ENCODE data around the gene ZC3H12D. TPM values are rescaled to one million over a fixed set of nuclear protein-coding genes. Genes with fewer than 3 reads are reported as not detected.

The ZC3H12D gene
- total and polyA plus RNA-seq, 9 of the 15 experiments (the other 6 are each of a cell fraction or from before 2014, with no cell fraction given) = 0.04 to 0.27 (median 0.05) TPM; not detected in 3

DNA sequence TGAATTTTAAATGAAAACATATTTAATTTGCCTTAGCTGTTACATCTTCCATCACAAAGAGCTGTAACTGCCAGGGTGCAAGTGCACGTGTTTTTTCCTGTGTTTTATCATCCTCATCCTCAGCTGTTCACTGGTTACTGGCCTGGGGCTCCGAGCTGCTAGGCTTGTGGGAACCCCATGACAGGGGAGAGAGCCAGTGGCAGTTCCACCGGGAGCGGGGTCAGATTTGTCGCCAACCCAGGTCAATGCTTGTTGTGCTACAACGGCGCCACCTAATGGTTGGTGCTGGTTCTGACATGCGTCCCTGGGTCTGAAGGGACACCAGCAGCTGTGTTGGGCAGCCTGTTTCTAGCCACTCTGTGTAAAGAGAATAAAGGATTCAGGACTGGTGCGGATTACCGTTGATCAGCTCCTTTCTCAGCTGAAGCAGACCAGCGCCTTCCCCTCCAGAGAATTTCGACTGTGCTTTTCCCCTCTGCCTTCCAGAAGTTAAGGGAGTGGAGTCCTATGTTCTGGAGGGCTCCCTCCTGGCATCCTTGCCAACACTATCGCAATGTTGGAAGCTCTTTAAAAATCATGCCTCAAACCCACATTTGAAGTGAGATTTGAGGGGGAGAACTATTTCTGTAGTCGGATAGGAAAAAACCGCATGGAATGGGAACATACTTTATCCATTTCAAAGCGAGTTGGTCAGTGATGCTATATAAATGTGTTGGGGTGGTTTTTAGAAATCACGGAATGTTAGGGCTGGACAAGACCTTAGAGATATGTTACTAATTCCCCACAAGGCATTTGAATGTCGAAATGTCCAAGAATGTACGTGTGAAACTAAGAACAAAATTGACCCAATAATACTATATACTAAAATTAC lies 52.7 kb downstream of the ZC3H12D start (continued):
- TF ChIP-seq, protein P1, sequence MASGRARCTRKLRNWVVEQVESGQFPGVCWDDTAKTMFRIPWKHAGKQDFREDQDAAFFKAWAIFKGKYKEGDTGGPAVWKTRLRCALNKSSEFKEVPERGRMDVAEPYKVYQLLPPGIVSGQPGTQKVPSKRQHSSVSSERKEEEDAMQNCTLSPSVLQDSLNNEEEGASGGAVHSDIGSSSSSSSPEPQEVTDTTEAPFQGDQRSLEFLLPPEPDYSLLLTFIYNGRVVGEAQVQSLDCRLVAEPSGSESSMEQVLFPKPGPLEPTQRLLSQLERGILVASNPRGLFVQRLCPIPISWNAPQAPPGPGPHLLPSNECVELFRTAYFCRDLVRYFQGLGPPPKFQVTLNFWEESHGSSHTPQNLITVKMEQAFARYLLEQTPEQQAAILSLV (tag; IDR thresholded peaks at IDR 0.05) = no peak
- TF ChIP-seq SRF (CRISPR knock-in tag; IDR thresholded peaks at IDR 0.05) (0 out of 4 replicates have a peak, but pooled peaks of 1 of the 2 experiments have one; percentile 29), ZNF24 (IDR thresholded peaks at IDR 0.05) (0 out of 2 replicates have a peak, but pooled peaks have one; percentile 33), KDM4B (IDR thresholded peaks at IDR 0.05; ENCODE audit: borderline replicate concordance in 2 of 2, low read depth in 1 of 2) (no peak), SOX6 (IDR thresholded peaks at IDR 0.05) (0 out of 2 replicates have a peak, but pooled peaks have one; percentile 11), STAG1 (CRISPR knock-in tag; IDR thresholded peaks at IDR 0.05; ENCODE audit: borderline replicate concordance) (peak; percentile 100), KDM1A (IDR thresholded peaks at IDR 0.05) (peak; percentile 11 to 60; a peak in 2 of 4 replicates), FOXK1 (CRISPR knock-in tag; IDR thresholded peaks at IDR 0.05; ENCODE audit: borderline replicate concordance) (0 out of 2 replicates have a peak, but pooled peaks have one; percentile 12), ZNF586 (CRISPR knock-in tag; conservative IDR thresholded peaks at IDR 0.05) (no peak), NR2C1 (IDR thresholded peaks at IDR 0.05) (no peak), NR2C1 (tag; IDR thresholded peaks at IDR 0.05) (no peak), JUND (IDR thresholded peaks at IDR 0.05; ENCODE audit: borderline replicate concordance, low read depth, low read length) (peak; percentile 59; the same call in 1 of the 2 replicates), JUND (tag; IDR thresholded peaks at IDR 0.05; ENCODE audit: borderline replicate concordance, low read depth, low read length) (no peak; the same call in 2 of the 3 replicates), CBFA2T2 (conservative IDR thresholded peaks at IDR 0.05) (peak; percentile 15; the same call in 1 of the 2 replicates), CEBPG (CRISPR knock-in tag; IDR thresholded peaks at IDR 0.05) (no peak), CEBPG (tag; conservative IDR thresholded peaks at IDR 0.05 in 1 of 2, IDR thresholded peaks at IDR 0.05 in 1 of 2) (0 out of 4 replicates have a peak, but pooled peaks of 1 of the 2 experiments have one; percentile 17), IFI16 (CRISPR knock-in tag; IDR thresholded peaks at IDR 0.05) (no peak), NFIC (IDR thresholded peaks at IDR 0.05) (peak; percentile 16; the same call in 1 of the 2 replicates), SP1 (CRISPR knock-in tag; IDR thresholded peaks at IDR 0.05) (0 out of 2 replicates have a peak, but pooled peaks have one; percentile 51), MTA2 (IDR thresholded peaks at IDR 0.05; ENCODE audit: low read depth) (no peak)
- TF ChIP-seq, protein P2, sequence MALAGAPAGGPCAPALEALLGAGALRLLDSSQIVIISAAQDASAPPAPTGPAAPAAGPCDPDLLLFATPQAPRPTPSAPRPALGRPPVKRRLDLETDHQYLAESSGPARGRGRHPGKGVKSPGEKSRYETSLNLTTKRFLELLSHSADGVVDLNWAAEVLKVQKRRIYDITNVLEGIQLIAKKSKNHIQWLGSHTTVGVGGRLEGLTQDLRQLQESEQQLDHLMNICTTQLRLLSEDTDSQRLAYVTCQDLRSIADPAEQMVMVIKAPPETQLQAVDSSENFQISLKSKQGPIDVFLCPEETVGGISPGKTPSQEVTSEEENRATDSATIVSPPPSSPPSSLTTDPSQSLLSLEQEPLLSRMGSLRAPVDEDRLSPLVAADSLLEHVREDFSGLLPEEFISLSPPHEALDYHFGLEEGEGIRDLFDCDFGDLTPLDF (CRISPR knock-in tag; IDR thresholded peaks at IDR 0.05) = 0 out of 2 replicates have a peak, but pooled peaks have one; percentile 50
- TF ChIP-seq, protein P3, sequence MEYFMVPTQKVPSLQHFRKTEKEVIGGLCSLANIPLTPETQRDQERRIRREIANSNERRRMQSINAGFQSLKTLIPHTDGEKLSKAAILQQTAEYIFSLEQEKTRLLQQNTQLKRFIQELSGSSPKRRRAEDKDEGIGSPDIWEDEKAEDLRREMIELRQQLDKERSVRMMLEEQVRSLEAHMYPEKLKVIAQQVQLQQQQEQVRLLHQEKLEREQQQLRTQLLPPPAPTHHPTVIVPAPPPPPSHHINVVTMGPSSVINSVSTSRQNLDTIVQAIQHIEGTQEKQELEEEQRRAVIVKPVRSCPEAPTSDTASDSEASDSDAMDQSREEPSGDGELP (CRISPR knock-in tag; IDR thresholded peaks at IDR 0.05; ENCODE audit: borderline replicate concordance) = peak; percentile 80
- TF ChIP-seq, protein P4, sequence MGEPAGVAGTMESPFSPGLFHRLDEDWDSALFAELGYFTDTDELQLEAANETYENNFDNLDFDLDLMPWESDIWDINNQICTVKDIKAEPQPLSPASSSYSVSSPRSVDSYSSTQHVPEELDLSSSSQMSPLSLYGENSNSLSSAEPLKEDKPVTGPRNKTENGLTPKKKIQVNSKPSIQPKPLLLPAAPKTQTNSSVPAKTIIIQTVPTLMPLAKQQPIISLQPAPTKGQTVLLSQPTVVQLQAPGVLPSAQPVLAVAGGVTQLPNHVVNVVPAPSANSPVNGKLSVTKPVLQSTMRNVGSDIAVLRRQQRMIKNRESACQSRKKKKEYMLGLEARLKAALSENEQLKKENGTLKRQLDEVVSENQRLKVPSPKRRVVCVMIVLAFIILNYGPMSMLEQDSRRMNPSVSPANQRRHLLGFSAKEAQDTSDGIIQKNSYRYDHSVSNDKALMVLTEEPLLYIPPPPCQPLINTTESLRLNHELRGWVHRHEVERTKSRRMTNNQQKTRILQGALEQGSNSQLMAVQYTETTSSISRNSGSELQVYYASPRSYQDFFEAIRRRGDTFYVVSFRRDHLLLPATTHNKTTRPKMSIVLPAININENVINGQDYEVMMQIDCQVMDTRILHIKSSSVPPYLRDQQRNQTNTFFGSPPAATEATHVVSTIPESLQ (CRISPR knock-in tag; IDR thresholded peaks at IDR 0.05) = 0 out of 2 replicates have a peak, but pooled peaks have one; percentile 73

Measured in K562 (cell line).